ENCODE data around the gene KCNQ1.

Gene KCNQ1

GRCh38 chr11:2738551-2739431, 294.0 kb downstream of the KCNQ1 start:
- H3K4me3 ChIP-seq (ENCODE audit: low read depth, low read length), result no peak overlapping the region
- no peaks in the 10 kb centered on the region for H3K9me3 ChIP-seq
- no peaks in the 10 kb centered on the region for H3K4me1 ChIP-seq
- no peak for TF ChIP-seq CTCF (IDR thresholded peaks at IDR 0.05; ENCODE audit: low read depth, low read length)
- no peaks in the 10 kb centered on the region for H3K36me3 ChIP-seq
- no peaks in the 10 kb centered on the region for H3K27me3 ChIP-seq
- no peak for DNase-seq

- no peak for DNase-seq
- no peaks in the 10 kb centered on the region for H3K36me3 ChIP-seq
- H3K27me3 ChIP-seq, result no peaks in the 10 kb centered on the region
- H3K4me1 ChIP-seq, result no peaks in the 10 kb centered on the region
- no peak overlapping the region for H3K4me3 ChIP-seq (ENCODE audit: low read depth, low read length)
- TF ChIP-seq CTCF (IDR thresholded peaks at IDR 0.05; ENCODE audit: low read depth, low read length), result no peak
- H3K9me3 ChIP-seq, result no peaks in the 10 kb centered on the region
Measured at GRCh38 chr11:2739531-2740274, 294.9 kb downstream of the KCNQ1 start.

GRCh38 chr11:2740275-2740940, 295.6 kb downstream of the KCNQ1 start:
- no peak for DNase-seq
- H3K9me3 ChIP-seq, result no peaks in the 10 kb centered on the region
- H3K4me3 ChIP-seq (ENCODE audit: low read depth, low read length), result no peak overlapping the region
- no peak for TF ChIP-seq CTCF (IDR thresholded peaks at IDR 0.05; ENCODE audit: low read depth, low read length)
- no peaks in the 10 kb centered on the region for H3K36me3 ChIP-seq
- no peaks in the 10 kb centered on the region for H3K4me1 ChIP-seq
- H3K27me3 ChIP-seq, result no peaks in the 10 kb centered on the region

DNA sequence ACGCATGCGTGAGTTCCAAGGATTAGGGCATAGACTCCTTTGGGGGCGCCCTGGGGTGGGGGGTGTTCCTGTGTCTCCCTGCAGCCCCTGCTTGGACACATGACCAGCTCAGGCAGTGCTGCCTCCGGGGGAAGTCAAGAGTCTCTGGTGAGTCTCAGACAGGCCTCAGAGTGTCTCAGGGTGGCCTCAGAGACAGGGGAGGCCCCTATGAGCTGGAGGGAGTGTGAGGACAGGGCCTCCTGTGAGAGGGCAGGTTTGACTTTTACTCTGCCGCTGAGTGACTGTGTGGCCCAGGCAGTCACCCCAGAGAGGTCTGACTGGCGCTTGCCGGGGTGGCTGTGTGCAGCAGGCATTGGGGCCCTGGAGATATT, 296.2 kb downstream of the KCNQ1 start:
- TF ChIP-seq CTCF (IDR thresholded peaks at IDR 0.05; ENCODE audit: low read depth, low read length), result no peak
- no peaks in the 10 kb centered on the region for H3K27me3 ChIP-seq
- H3K4me3 ChIP-seq (ENCODE audit: low read depth, low read length), result no peak overlapping the region
- H3K9me3 ChIP-seq, result no peaks in the 10 kb centered on the region
- H3K36me3 ChIP-seq, result no peaks in the 10 kb centered on the region
- no peak for DNase-seq
- no peaks in the 10 kb centered on the region for H3K4me1 ChIP-seq

DNA sequence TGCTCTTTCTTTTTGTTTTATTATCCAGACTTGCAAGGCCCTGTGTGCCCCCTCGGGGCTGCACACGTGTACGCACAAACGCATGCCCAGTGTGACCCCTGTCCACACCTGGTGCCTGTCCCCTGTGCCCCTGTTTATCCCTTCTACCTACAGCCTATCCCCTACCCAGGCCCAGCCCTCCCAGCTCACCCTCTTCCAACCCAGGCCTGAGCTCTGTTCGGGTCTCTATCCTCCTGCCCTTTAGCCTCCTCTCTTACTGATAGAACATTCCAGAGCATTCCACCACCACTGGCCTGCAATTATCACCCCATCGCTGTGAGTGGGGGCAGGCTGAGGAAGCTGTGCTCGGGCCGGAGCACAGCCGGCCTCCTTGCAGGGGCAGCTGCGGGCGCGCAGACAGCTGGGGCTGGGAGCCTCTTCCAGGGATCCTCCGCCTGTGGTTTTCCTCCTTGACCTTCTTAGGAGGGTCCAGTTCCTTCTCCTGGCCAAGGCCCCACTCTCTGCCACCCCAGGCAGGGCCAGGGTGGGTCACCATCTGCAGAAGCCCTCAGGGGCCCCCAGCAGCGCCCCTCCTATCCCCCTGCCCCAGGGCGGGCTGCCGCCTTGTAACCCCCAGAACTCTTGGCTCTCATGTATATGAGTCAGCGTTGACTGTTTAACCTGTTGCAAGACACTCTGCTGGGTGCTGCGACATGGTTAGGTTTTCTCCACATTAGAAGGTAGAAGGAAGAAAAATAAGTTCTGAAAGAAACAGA, 296.7 kb downstream of the KCNQ1 start:
- H3K9me3 ChIP-seq, result no peaks in the 10 kb centered on the region
- DNase-seq, result no peak
- no peaks in the 10 kb centered on the region; the same call in 1 of the 2 replicates for H3K4me1 ChIP-seq
- no peaks in the 10 kb centered on the region for H3K36me3 ChIP-seq
- no peak overlapping the region for H3K4me3 ChIP-seq (ENCODE audit: low read depth, low read length)
- H3K27me3 ChIP-seq, result no peaks in the 10 kb centered on the region
- TF ChIP-seq CTCF (IDR thresholded peaks at IDR 0.05; ENCODE audit: low read depth, low read length), result no peak

All from BE2C (cell line).